ENCODE measurements around the gene PTPRG.
A peak's percentile ranks its signal among the peaks of the same experiment; 100 is the strongest.

Gene PTPRG

GRCh38 chr3:61560517-61561373, 626 bp upstream of the PTPRG start:
- in situ Hi-C loops (cut with MboI; ENCODE audit: low pct_unique_long_range_greater_than_20kb, low sequenced_read_pairs), result no loop called here

GRCh38 chr3:61562042-61562720, 810 bp downstream of the PTPRG start:
- in situ Hi-C loops (cut with MboI; ENCODE audit: low pct_unique_long_range_greater_than_20kb, low sequenced_read_pairs), result no loop called here

More at GRCh38 chr3:61560517-61561373, 626 bp upstream of the PTPRG start:
- DNase-seq, result peak; percentile 89

GRCh38 chr3:61562721-61563312, 1.4 kb downstream of the PTPRG start:
- in situ Hi-C loops (cut with MboI; ENCODE audit: low pct_unique_long_range_greater_than_20kb, low sequenced_read_pairs), result no loop called here
- DNase-seq, result peak; percentile 34

More at GRCh38 chr3:61562042-61562720, 810 bp downstream of the PTPRG start:
- peak; percentile 47 for DNase-seq

GRCh38 chr3:61563313-61564271, 2.2 kb downstream of the PTPRG start:
- DNase-seq, result no peak
- in situ Hi-C loops (cut with MboI; ENCODE audit: low pct_unique_long_range_greater_than_20kb, low sequenced_read_pairs), result no loop called here

GRCh38 chr3:61564395-61565059, 3.2 kb downstream of the PTPRG start:
- in situ Hi-C loops (cut with MboI; ENCODE audit: low pct_unique_long_range_greater_than_20kb, low sequenced_read_pairs), result no loop called here
- no peak for DNase-seq

GRCh38 chr3:61565569-61565968, 4.2 kb downstream of the PTPRG start:
- in situ Hi-C loops (cut with MboI; ENCODE audit: low pct_unique_long_range_greater_than_20kb, low sequenced_read_pairs), result no loop called here
- no peak for DNase-seq

GRCh38 chr3:61568127-61568526, 6.8 kb downstream of the PTPRG start:
- in situ Hi-C loops (cut with MboI; ENCODE audit: low pct_unique_long_range_greater_than_20kb, low sequenced_read_pairs), result no loop called here
- DNase-seq, result no peak

- in situ Hi-C loops (cut with MboI; ENCODE audit: low pct_unique_long_range_greater_than_20kb, low sequenced_read_pairs), result no loop called here
- no peak for DNase-seq
Observed at GRCh38 chr3:61569856-61570580, 8.6 kb downstream of the PTPRG start.

- in situ Hi-C loops (cut with MboI; ENCODE audit: low pct_unique_long_range_greater_than_20kb, low sequenced_read_pairs), result no loop called here
- DNase-seq, result peak; percentile 42
Observed at GRCh38 chr3:61570813-61571212, 9.4 kb downstream of the PTPRG start.

- in situ Hi-C loops (cut with MboI; ENCODE audit: low pct_unique_long_range_greater_than_20kb, low sequenced_read_pairs), result no loop called here
- no peak for DNase-seq
Observed at GRCh38 chr3:61571516-61572336, 10.4 kb downstream of the PTPRG start.

- in situ Hi-C loops (cut with MboI; ENCODE audit: low pct_unique_long_range_greater_than_20kb, low sequenced_read_pairs), result no loop called here
- no peak for DNase-seq
Observed at GRCh38 chr3:61572879-61573278, 11.5 kb downstream of the PTPRG start.

GRCh38 chr3:61573441-61573840, 12.1 kb downstream of the PTPRG start:
- no peak for DNase-seq
- in situ Hi-C loops (cut with MboI; ENCODE audit: low pct_unique_long_range_greater_than_20kb, low sequenced_read_pairs), result no loop called here

- DNase-seq, result peak; percentile 82
- in situ Hi-C loops (cut with MboI; ENCODE audit: low pct_unique_long_range_greater_than_20kb, low sequenced_read_pairs), result no loop called here
Observed at GRCh38 chr3:61574854-61575253, 13.5 kb downstream of the PTPRG start.

- in situ Hi-C loops (cut with MboI; ENCODE audit: low pct_unique_long_range_greater_than_20kb, low sequenced_read_pairs), result no loop called here
- DNase-seq, result no peak
Observed at GRCh38 chr3:61575893-61576292, 14.5 kb downstream of the PTPRG start.

GRCh38 chr3:61577760-61578159, 16.4 kb downstream of the PTPRG start:
- DNase-seq, result no peak
- in situ Hi-C loops (cut with MboI; ENCODE audit: low pct_unique_long_range_greater_than_20kb, low sequenced_read_pairs), result no loop called here

GRCh38 chr3:61578667-61579367, 17.4 kb downstream of the PTPRG start:
- no peak for DNase-seq
- in situ Hi-C loops (cut with MboI; ENCODE audit: low pct_unique_long_range_greater_than_20kb, low sequenced_read_pairs), result no loop called here

- in situ Hi-C loops (cut with MboI; ENCODE audit: low pct_unique_long_range_greater_than_20kb, low sequenced_read_pairs), result no loop called here
- no peak for DNase-seq
Observed at GRCh38 chr3:61579685-61580084, 18.3 kb downstream of the PTPRG start.
